Activated naive CD4-positive, alpha-beta T cell treated with anti-CD3 and anti-CD28 coated beads for 36 hours (primary cell): Measurements from ENCODE around the gene SPACDR. TPM values are rescaled to one million over a fixed set of nuclear protein-coding genes. Genes with fewer than 3 reads are reported as not detected.

Source experiments
- CTCF ChIA-PET: fragments of 350-600 bp; sonication (Branson Sonifier 250); formaldehyde crosslinking; loops from one replicate; lab custom pipeline; 2021; ENCODE audit warnings: antibody characterized with exemption; lab: Charles Lee
- DNase-seq: peaks from one replicate; pipeline ENCODE4 v3.0.0-alpha.2; 2020
- H3K27ac Mint-ChIP-seq: one replicate; pipeline ENCODE4 v1.8.0; 2021; ENCODE audit warnings: mild to moderate bottlenecking, mixed read lengths
- H3K27me3 Mint-ChIP-seq: one replicate; pipeline ENCODE4 v1.8.0; 2021; ENCODE audit warnings: low read depth, mixed read lengths
- H3K36me3 Mint-ChIP-seq: one replicate; pipeline ENCODE4 v1.8.0; 2021; ENCODE audit warnings: low read depth, mixed read lengths
- H3K4me1 Mint-ChIP-seq: one replicate; pipeline ENCODE4 v1.8.0; 2021; ENCODE audit warnings: low read depth, mixed read lengths
- H3K4me3 Mint-ChIP-seq: one replicate; pipeline ENCODE4 v1.8.0; 2021; ENCODE audit warnings: mild to moderate bottlenecking, moderate library complexity, mixed read lengths
- H3K9me3 Mint-ChIP-seq: one replicate; pipeline ENCODE4 v1.8.0; 2021; ENCODE audit warnings: mixed read lengths
- intact Hi-C: fragments of 100-400 bp; cut with micrococcal nuclease; formaldehyde crosslinking; loops from one replicate; pipeline ENCODE4 v1.15.1; 2023
- total RNA-seq, 2 experiments: library from RNA; stranded (reverse); gene quantifications; one replicate each; pipeline ENCODE4 v1.2.3, GENCODE V29; 2021

The SPACDR gene
- total RNA-seq, 2 experiments from 2014 or later, result 2.3 to 2.6 TPM

- Mint-ChIP-seq H3K4me3 (peak overlapping the region; percentile 83), H3K27ac (peak overlapping the region; percentile 93), H3K4me1 (peaks cover 59% of the 10 kb centered on the region), H3K9me3 (no peaks in the 10 kb centered on the region), H3K36me3 (peaks cover 47% of the 10 kb centered on the region), H3K27me3 (peaks cover 5% of the 10 kb centered on the region)
- peak; percentile 73 for DNase-seq
- intact Hi-C loops, result loop anchor here (1.0 kb wide), 1 partner anchor 445 kb away; the partner anchor contains the start of gene SRRT
- CTCF ChIA-PET, result interaction anchor here (0.6 to 1.1 kb wide), 2 partner anchors 13 to 353 kb away, joined by 3 read pairs; no protein-coding TSS in a partner anchor
These were observed 33.4 kb downstream of the SPACDR start for GRCh38 chr7:100430493-100431285.

GRCh38 chr7:100429637-100430492 lies 34.2 kb downstream of the SPACDR start, which contains the start of gene MEPCE:
Gene MEPCE, plus strand, starts transcription at chr7:100429831. Its CDS starts 188 bp downstream, at chr7:100430019.
- intact Hi-C loops, result loop anchor here (1.0 to 5.0 kb wide), 18 partner anchors 34 to 1288 kb away; partner anchors contain the start of genes AGFG2, AP4M1, BUD31 and CNPY4
- H3K27ac Mint-ChIP-seq, result peak within 1 kb of the TSS; percentile 99
- peak; percentile 93 for DNase-seq
- H3K36me3 Mint-ChIP-seq, result peaks cover 40% of the 10 kb centered on the region
- peak within 1 kb of the TSS; percentile 93 for H3K4me3 Mint-ChIP-seq
- H3K9me3 Mint-ChIP-seq, result no peaks in the 10 kb centered on the region
- peaks cover 5% of the 10 kb centered on the region for H3K27me3 Mint-ChIP-seq
- H3K4me1 Mint-ChIP-seq, result peaks cover 54% of the 10 kb centered on the region
- CTCF ChIA-PET, result interaction anchor here (1.0 to 1.1 kb wide), 3 partner anchors 14 to 262 kb away, joined by 3 read pairs; no protein-coding TSS in a partner anchor

GRCh38 chr7:100428967-100429636 lies 35.0 kb downstream of the SPACDR start:
- Mint-ChIP-seq H3K4me3 (peak overlapping the region; percentile 93), H3K27ac (peak overlapping the region; percentile 99), H3K4me1 (peaks cover 47% of the 10 kb centered on the region), H3K9me3 (no peaks in the 10 kb centered on the region), H3K36me3 (peaks cover 33% of the 10 kb centered on the region), H3K27me3 (peaks cover 5% of the 10 kb centered on the region)
- intact Hi-C loops, result loop anchor here (1.0 to 5.0 kb wide), 20 partner anchors 7 to 1287 kb away; partner anchors contain the start of genes AGFG2, AP4M1, BUD31 and CNPY4
- DNase-seq, result peak; percentile 100
- CTCF ChIA-PET, result interaction anchor here (0.6 to 1.1 kb wide), 3 partner anchors 22 to 263 kb away, joined by 3 to 4 read pairs (median 3); no protein-coding TSS in a partner anchor

- H3K36me3 Mint-ChIP-seq, result peaks cover 26% of the 10 kb centered on the region
- CTCF ChIA-PET, result interaction anchor here (0.6 to 1.0 kb wide), 3 partner anchors 12 to 156 kb away, joined by 3 to 4 read pairs (median 4); no protein-coding TSS in a partner anchor
- peaks cover 40% of the 10 kb centered on the region for H3K4me1 Mint-ChIP-seq
- peak within 1 kb of the TSS; percentile 99 for H3K27ac Mint-ChIP-seq
- DNase-seq, result peak; percentile 96
- intact Hi-C loops, result loop anchor here (1.0 to 5.0 kb wide), 12 partner anchors 8 to 1286 kb away; partner anchors contain the start of genes AGFG2, BUD31, GNB2 and GPC2
- no peaks in the 10 kb centered on the region for H3K9me3 Mint-ChIP-seq
- peaks cover 5% of the 10 kb centered on the region for H3K27me3 Mint-ChIP-seq
- H3K4me3 Mint-ChIP-seq, result peak within 1 kb of the TSS; percentile 93
These were observed 35.7 kb downstream of the SPACDR start, which contains the start of gene ZCWPW1 for GRCh38 chr7:100428199-100428966. Gene ZCWPW1, minus strand, starts transcription at chr7:100428703. Its CDS starts 8,054 bp downstream, at chr7:100420649.

GRCh38 chr7:100427762-100428198 lies 36.3 kb downstream of the SPACDR start:
- peaks cover 21% of the 10 kb centered on the region for H3K36me3 Mint-ChIP-seq
- CTCF ChIA-PET, result interaction anchor here (0.6 kb wide), 1 partner anchor 12 kb away, joined by 4 read pairs; no protein-coding TSS in a partner anchor
- H3K4me1 Mint-ChIP-seq, result peaks cover 34% of the 10 kb centered on the region
- peak overlapping the region; percentile 99 for H3K27ac Mint-ChIP-seq
- peaks cover 5% of the 10 kb centered on the region for H3K27me3 Mint-ChIP-seq
- peak overlapping the region; percentile 93 for H3K4me3 Mint-ChIP-seq
- intact Hi-C loops, result loop anchor here (1.0 to 5.0 kb wide), 12 partner anchors 9 to 1285 kb away; partner anchors contain the start of genes AGFG2, BUD31, GNB2 and GPC2
- no peak for DNase-seq
- no peaks in the 10 kb centered on the region for H3K9me3 Mint-ChIP-seq

- H3K4me1 Mint-ChIP-seq, result peaks cover 21% of the 10 kb centered on the region
- intact Hi-C loops, result loop anchor here (5.0 kb wide), 2 partner anchors 344 to 1284 kb away; partner anchors contain the start of genes SMURF1 and ZNF3
- H3K36me3 Mint-ChIP-seq, result peaks cover 14% of the 10 kb centered on the region
- no peak for DNase-seq
- H3K27me3 Mint-ChIP-seq, result peaks cover 5% of the 10 kb centered on the region
- no peak overlapping the region for H3K27ac Mint-ChIP-seq
- CTCF ChIA-PET, result no interaction called here
- H3K4me3 Mint-ChIP-seq, result no peak overlapping the region
- no peaks in the 10 kb centered on the region for H3K9me3 Mint-ChIP-seq
These were observed 37.5 kb downstream of the SPACDR start for GRCh38 chr7:100426516-100426915.

- Mint-ChIP-seq H3K4me1 (peaks cover 9% of the 10 kb centered on the region), H3K27ac (no peak overlapping the region), H3K27me3 (peaks cover 5% of the 10 kb centered on the region), H3K4me3 (no peak overlapping the region), H3K9me3 (no peaks in the 10 kb centered on the region), H3K36me3 (peaks cover 6% of the 10 kb centered on the region)
- intact Hi-C loops, result loop anchor here (5.0 kb wide), 2 partner anchors 343 to 1283 kb away; partner anchors contain the start of genes SMURF1 and ZNF3
- CTCF ChIA-PET, result interaction anchor here (0.6 kb wide), 1 partner anchor 280 kb away, joined by 3 read pairs; no protein-coding TSS in a partner anchor
- no peak for DNase-seq
These were observed 38.7 kb downstream of the SPACDR start for GRCh38 chr7:100425347-100425746.

GRCh38 chr7:100423315-100423714 lies 40.7 kb downstream of the SPACDR start:
- H3K9me3 Mint-ChIP-seq, result no peaks in the 10 kb centered on the region
- no peaks in the 10 kb centered on the region for H3K36me3 Mint-ChIP-seq
- CTCF ChIA-PET, result interaction anchor here (1.0 to 1.3 kb wide), 2 partner anchors 15 to 137 kb away, joined by 3 to 5 read pairs; no protein-coding TSS in a partner anchor
- intact Hi-C loops, result no loop called here
- DNase-seq, result no peak
- H3K27me3 Mint-ChIP-seq, result no peaks in the 10 kb centered on the region
- H3K4me1 Mint-ChIP-seq, result peaks cover 5% of the 10 kb centered on the region
- H3K27ac Mint-ChIP-seq, result no peak overlapping the region
- H3K4me3 Mint-ChIP-seq, result no peak overlapping the region

GRCh38 chr7:100419660-100420226 lies 44.3 kb downstream of the SPACDR start:
- CTCF ChIA-PET, result interaction anchor here (0.9 kb wide), 1 partner anchor 13 kb away, joined by 10 read pairs; no protein-coding TSS in a partner anchor
- Mint-ChIP-seq H3K27me3 (no peaks in the 10 kb centered on the region), H3K4me1 (no peaks in the 10 kb centered on the region), H3K36me3 (no peaks in the 10 kb centered on the region), H3K4me3 (no peak overlapping the region), H3K9me3 (no peaks in the 10 kb centered on the region), H3K27ac (no peak overlapping the region)
- no peak for DNase-seq
- intact Hi-C loops, result no loop called here
